Stimulated activated CD8-positive, alpha-beta memory T cell treated with anti-CD3 and anti-CD28 coated beads, Interleukin-2, amount 100 ng/mL, for 48 hours (primary cell): ENCODE data around the gene LRAT.

Experiments
- DNase-seq, 2 donors: peaks; one replicate each; pipeline ENCODE4 v3.0.0-alpha.2; 2020; ENCODE audit warnings: low read depth in 2 of 2

LRAT gene

DNA sequence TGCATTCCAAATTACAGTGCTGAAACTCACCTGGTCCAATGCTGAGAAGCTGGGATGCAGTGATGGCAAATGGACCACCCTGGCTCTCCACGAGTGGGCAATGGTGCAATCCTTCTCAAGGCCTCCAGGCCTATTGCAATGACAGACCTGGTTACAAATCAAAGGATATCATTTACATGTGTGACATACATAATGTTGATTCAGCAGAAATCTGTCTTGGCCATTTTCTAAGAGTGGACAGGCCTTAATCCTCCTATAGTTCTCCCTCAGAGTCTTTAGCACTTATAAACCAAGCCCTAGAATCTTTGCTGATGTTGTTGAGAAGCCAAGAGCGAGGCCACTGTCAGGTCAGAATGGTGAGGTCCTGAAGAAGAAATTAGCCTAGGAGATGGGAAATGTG, 17.1 kb downstream of the LRAT start:
- no peak for DNase-seq

DNA sequence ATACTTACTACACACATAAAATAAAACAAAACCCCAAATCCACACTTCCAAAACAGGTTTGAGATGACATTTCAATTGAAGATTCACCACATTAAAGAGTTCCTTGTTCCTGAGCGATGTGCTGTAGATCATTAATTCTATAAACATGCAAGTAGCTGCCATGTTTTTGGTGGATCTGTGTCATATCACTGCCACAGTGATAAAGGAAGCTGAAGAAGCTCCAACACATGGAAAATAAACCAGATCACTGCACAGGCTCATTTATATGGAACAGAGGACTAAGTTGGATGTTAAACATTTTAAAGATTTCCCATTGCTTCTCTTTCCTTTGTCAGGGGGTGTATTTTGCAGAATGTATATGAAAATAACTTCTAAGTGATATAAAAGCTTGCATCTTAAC, 34.5 kb downstream of the LRAT start:
- no peak for DNase-seq

DNA sequence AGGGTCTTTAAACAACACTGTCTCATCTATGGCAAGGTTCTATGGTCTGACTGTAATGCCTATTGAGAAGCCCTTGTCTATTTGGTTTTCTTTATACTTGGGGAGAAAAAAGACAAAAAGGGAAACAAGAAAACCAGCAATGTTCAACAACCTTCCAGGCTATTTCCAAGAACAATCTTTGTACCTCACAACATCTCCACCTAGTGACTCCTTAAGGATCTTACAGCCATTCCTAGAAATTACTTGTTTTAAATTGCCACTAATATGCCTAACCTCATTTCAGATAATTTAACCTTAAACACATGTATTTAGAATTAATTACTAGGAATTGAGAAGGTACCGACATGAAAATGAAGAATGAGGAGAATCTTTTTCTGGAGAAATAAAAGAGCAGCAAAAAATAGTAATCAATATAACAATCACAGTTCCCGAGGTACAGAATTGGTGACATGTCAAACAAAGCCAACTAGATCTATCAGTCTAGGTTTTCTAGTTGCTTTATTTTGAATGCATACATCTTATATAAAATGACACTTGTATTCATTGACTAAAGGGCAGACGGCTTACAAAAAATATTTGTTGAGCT, 35.7 kb downstream of the LRAT start:
- DNase-seq = no peak

DNA sequence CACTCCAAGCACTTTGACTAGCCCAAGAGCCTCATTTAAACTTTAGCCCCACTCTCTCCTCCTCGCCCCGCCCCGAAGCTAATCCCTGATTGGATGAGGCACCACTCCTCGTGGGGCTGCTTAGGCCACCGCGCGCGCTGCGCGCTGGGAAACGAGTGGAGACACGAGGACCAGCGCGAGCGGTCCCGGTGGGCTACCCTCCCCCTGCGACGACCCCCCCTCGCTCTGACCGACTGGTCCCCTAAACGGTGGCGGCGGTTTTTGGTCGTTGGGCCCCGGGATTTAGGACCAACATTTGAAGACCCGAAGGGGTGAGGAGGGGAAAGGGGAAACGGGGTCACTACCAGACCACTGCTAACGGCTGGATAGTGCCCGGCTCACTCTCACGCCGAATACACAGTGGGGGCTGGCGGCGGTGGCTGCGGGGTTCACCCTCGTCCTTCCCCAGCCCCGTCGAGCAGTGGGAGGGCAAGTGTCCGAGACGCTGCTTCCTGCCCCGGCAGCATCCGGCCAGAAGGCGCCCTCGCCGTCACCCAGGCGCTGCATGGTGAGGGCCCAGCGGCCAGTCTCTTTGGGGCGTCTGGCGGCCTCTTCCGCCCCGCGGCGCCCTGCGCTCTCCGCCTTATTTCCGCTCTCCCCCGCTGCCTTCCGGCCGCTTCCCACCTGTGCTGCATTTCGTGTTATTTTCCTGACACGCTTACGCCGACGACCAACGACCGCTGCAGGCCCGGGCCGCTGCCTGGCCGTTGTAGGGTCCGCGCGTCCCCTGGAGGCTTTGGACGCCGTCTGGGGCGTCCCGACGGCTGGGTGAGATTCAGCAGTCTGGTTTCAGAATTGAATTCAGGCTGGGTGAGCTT, 37.6 kb downstream of the LRAT start, which contains the start of gene RBM46:
TSS of gene RBM46 (plus strand) at position 147 of the 857 bp plus-strand sequence. CDS start 15,481 bp downstream, outside the sequence.
- no peak for DNase-seq

DNA sequence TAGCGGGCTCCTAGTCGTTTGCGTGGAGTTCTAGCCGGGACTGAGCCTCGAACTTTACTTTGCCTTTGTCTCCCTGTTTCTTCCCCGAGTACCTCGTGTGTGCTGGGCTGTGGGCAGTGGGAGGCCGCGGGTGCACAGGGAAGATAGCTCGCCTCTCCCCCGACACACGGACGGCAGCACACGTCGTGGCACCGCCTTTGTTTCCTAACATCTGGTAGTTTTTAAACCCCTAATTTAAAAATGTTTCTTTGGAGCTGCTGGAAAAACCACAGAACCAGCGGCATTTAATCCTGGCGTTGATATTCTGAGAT, 38.1 kb downstream of the LRAT start:
- no peak for DNase-seq
